Stomach (tissue), 4 donors: ENCODE results near the gene ATP6V0C.
"Not testable (repeated sequence)": the region's sequence is repeated elsewhere in the genome, so short reads cannot be mapped to it uniquely, and the experiment has no call there.

ENCODE experiments used
- EP300 ChIP-seq: sonication (generic); formaldehyde crosslinking; IDR thresholded peaks from one replicate; pipeline ENCODE4 v1.6.1; 2017; ENCODE audit warnings: antibody characterized with exemption
- POLR2A ChIP-seq, 4 donors: fragments of 450-650 bp; IDR thresholded peaks; one replicate each; pipeline ENCODE4 v1.6.1; 2016; ENCODE audit warnings: antibody characterized with exemption in 4 of 4, control low read depth in 2 of 4, mild to moderate bottlenecking in 1 of 4, moderate library complexity in 1 of 4
- POLR2AphosphoS5 ChIP-seq, 3 donors: sonication (generic); formaldehyde crosslinking; IDR thresholded peaks; one replicate each; pipeline ENCODE4 v1.6.1; 2016; ENCODE audit warnings: antibody characterized with exemption in 3 of 3
- TF ChIP-seq, protein P1 (sequence below), 7 experiments: fragments of 450-650 bp in 4 of 7; fragments of 200-600 bp in 3 of 7; sonication (generic) in 3 of 7; IDR thresholded peaks; one replicate each; pipeline ENCODE4 v1.5.1; 2016 to 2019; ENCODE audit warnings: antibody characterized with exemption in 7 of 7, control low read depth in 2 of 7, mild to moderate bottlenecking in 1 of 7

DNA sequence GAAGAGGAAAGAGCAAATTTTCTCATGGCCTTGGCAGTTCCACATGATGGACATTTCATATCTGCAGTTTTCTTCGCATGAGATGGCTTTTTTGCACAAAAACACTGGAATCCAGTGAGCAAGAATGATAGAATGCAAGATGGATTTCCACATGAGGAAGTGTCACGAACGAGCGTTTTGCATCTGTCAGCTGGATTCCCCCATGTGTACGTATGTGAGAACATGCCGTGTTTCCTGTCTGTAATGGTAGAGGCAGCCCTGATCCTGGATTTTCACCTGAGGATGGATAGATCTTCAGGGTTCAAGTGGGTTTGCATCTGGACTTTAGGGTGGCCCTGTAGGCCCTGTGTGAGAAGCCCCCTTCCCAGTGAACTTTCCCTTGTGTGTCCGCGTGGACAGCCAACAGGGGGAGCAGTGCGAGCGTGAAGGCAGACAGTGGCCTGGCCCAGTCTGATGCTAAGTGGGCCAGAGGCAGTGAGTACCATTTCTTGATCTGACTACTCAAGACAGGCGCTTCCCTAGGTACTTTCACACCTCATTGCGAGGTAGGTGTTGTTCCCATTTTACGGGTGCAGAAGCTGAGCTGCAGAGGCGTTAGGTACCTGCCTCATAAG, 26.2 kb downstream of the ATP6V0C start:
- TF ChIP-seq, protein P1, sequence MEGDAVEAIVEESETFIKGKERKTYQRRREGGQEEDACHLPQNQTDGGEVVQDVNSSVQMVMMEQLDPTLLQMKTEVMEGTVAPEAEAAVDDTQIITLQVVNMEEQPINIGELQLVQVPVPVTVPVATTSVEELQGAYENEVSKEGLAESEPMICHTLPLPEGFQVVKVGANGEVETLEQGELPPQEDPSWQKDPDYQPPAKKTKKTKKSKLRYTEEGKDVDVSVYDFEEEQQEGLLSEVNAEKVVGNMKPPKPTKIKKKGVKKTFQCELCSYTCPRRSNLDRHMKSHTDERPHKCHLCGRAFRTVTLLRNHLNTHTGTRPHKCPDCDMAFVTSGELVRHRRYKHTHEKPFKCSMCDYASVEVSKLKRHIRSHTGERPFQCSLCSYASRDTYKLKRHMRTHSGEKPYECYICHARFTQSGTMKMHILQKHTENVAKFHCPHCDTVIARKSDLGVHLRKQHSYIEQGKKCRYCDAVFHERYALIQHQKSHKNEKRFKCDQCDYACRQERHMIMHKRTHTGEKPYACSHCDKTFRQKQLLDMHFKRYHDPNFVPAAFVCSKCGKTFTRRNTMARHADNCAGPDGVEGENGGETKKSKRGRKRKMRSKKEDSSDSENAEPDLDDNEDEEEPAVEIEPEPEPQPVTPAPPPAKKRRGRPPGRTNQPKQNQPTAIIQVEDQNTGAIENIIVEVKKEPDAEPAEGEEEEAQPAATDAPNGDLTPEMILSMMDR (IDR thresholded peaks at IDR 0.05): peak in 2 of 7 experiments; percentile 8 to 27
- not testable (repeated sequence) for TF ChIP-seq POLR2A (IDR thresholded peaks at IDR 0.05); POLR2AphosphoS5 (IDR thresholded peaks at IDR 0.05); EP300
